PC-9 (cell line): ENCODE data around the gene PDE1C.

ENCODE experiments used
- CTCF ChIP-seq: fragments of 200-600 bp; sonication (generic); conservative IDR thresholded peaks from 2 replicates; pipeline ENCODE4 v1.6.1; 2017; ENCODE audit warnings: mixed run types, antibody characterized with exemption, mild to moderate bottlenecking, moderate library complexity
- EZH2 ChIP-seq: fragments of 200-600 bp; sonication (generic); IDR thresholded peaks from 2 replicates; pipeline ENCODE4 v1.8.0; 2017; ENCODE audit warnings: antibody characterized with exemption, low read depth

DNA sequence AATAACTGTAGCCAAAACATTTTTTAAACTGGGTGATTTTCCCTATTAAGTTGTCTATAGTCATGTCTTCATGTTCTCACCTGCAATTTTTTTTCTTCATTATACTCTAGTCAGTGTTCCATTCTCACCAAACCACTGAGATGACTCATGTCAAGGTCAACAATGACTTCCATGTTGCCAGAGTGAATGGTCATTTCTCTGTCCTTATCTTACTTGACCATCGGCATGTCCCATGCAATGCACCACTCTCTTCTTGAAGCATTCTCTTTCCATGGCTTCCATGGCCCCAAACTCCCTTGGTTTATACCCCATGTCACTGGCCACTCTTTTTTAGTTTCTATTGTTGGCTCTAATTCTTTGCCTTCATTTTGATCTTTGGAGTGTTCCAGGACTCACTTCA lies 209.3 kb downstream of the PDE1C start:
- TF ChIP-seq EZH2 (no peak), CTCF (no peak)
